H9 (cell line): ENCODE data around the gene CNRIP1. TPM values are rescaled to one million over a fixed set of nuclear protein-coding genes. Genes with fewer than 3 reads are reported as not detected.
"Not testable (repeated sequence)": the region's sequence is repeated elsewhere in the genome, so short reads cannot be mapped to it uniquely, and the experiment has no call there.

Source experiments
- DNase-seq: peaks from one replicate; pipeline ENCODE4 v3.0.0-alpha.2; 2017
- H2AFZ ChIP-seq: one replicate; pipeline ENCODE4 v1.6.1; 2013; ENCODE audit warnings: mild to moderate bottlenecking, low read length, control low read depth, moderate library complexity
- H2AK5ac ChIP-seq: 2 replicates; pipeline ENCODE4 v1.6.1; 2013; ENCODE audit warnings: low read length, control low read depth, mixed read lengths; ENCODE audit not compliant: insufficient read length
- H2BK120ac ChIP-seq: one replicate; pipeline ENCODE4 v1.6.1; 2013; ENCODE audit warnings: low read depth, mild to moderate bottlenecking, low read length, control low read depth, inconsistent platforms; ENCODE audit not compliant: poor library complexity, severe bottlenecking
- H2BK12ac ChIP-seq: 2 replicates; pipeline ENCODE4 v1.6.1; 2013; ENCODE audit warnings: low read length, control low read depth, mixed read lengths, low read depth; ENCODE audit not compliant: insufficient read length
- H2BK15ac ChIP-seq: 2 replicates; pipeline ENCODE4 v1.6.1; 2013; ENCODE audit warnings: low read depth, low read length, control low read depth
- H2BK20ac ChIP-seq: one replicate; pipeline ENCODE4 v1.6.1; 2013; ENCODE audit warnings: low read depth, mild to moderate bottlenecking, low read length, control low read depth, inconsistent platforms; ENCODE audit not compliant: poor library complexity, severe bottlenecking
- H2BK5ac ChIP-seq: 2 replicates; pipeline ENCODE4 v1.6.1; 2013; ENCODE audit warnings: low read length, control low read depth, mixed read lengths; ENCODE audit not compliant: insufficient read length
- H3K14ac ChIP-seq: 2 replicates; pipeline ENCODE4 v1.6.1; 2013; ENCODE audit warnings: low read length, control low read depth; ENCODE audit not compliant: insufficient read depth
- H3K18ac ChIP-seq: 2 replicates; pipeline ENCODE4 v1.6.1; 2013; ENCODE audit warnings: low read depth, mild to moderate bottlenecking, mixed read lengths, low read length, control low read depth; ENCODE audit not compliant: insufficient read length
- H3K23ac ChIP-seq: 2 replicates; pipeline ENCODE4 v1.6.1; 2013; ENCODE audit warnings: low read length, control low read depth, mixed read lengths, low read depth; ENCODE audit not compliant: insufficient read length
- H3K23me2 ChIP-seq: 2 replicates; pipeline ENCODE4 v1.6.1; 2013; ENCODE audit warnings: low read depth, mild to moderate bottlenecking, mixed read lengths, low read length, control low read depth; ENCODE audit not compliant: insufficient read length, poor library complexity, severe bottlenecking
- H3K27ac ChIP-seq: 2 replicates; pipeline ENCODE4 v1.5.1; 2013; ENCODE audit warnings: low read length, control low read depth, mixed read lengths, low read depth; ENCODE audit not compliant: insufficient read length
- H3K27me3 ChIP-seq: 2 replicates; pipeline ENCODE4 v1.6.1; 2013; ENCODE audit warnings: low read length, control low read depth, inconsistent platforms; ENCODE audit not compliant: insufficient read depth
- H3K4ac ChIP-seq: 2 replicates; pipeline ENCODE4 v1.6.1; 2013; ENCODE audit warnings: low read depth, mild to moderate bottlenecking, control low read depth, inconsistent platforms, low read length, moderate library complexity
- H3K4me1 ChIP-seq: 2 replicates; pipeline ENCODE4 v1.6.1; 2013; ENCODE audit warnings: low read length, control low read depth, inconsistent platforms; ENCODE audit not compliant: insufficient read depth
- H3K4me2 ChIP-seq: 2 replicates; pipeline ENCODE4 v1.6.1; 2013; ENCODE audit warnings: low read length, control low read depth, mixed read lengths; ENCODE audit not compliant: insufficient read length, insufficient read depth
- H3K56ac ChIP-seq: 2 replicates; pipeline ENCODE4 v1.6.1; 2013; ENCODE audit warnings: low read depth, mild to moderate bottlenecking, mixed read lengths, low read length, control low read depth; ENCODE audit not compliant: insufficient read length
- H3K79me1 ChIP-seq: 2 replicates; pipeline ENCODE4 v1.6.1; 2013; ENCODE audit warnings: low read depth, mild to moderate bottlenecking, moderate library complexity, low read length, control low read depth, inconsistent platforms; ENCODE audit not compliant: insufficient read depth, poor library complexity, severe bottlenecking
- H3K79me2 ChIP-seq: 2 replicates; pipeline ENCODE4 v1.6.1; 2013; ENCODE audit warnings: low read length, control low read depth, inconsistent platforms; ENCODE audit not compliant: insufficient read depth
- H3K9ac ChIP-seq: 2 replicates; pipeline ENCODE4 v1.6.1; 2013; ENCODE audit warnings: low read length, control low read depth, mixed read lengths; ENCODE audit not compliant: insufficient read length; ENCODE audit errors: extremely low read depth
- H3K9me3 ChIP-seq: one replicate; pipeline ENCODE4 v1.6.1; 2013; ENCODE audit warnings: low read depth, low read length, inconsistent platforms; ENCODE audit not compliant: control insufficient read depth
- H3T11ph ChIP-seq: one replicate; pipeline ENCODE4 v1.6.1; 2013; ENCODE audit warnings: mild to moderate bottlenecking, low read length, control low read depth, inconsistent platforms
- H4K20me1 ChIP-seq: one replicate; pipeline ENCODE4 v1.6.1; 2013; ENCODE audit not compliant: control insufficient read depth, insufficient read length, insufficient read depth
- H4K5ac ChIP-seq: 2 replicates; pipeline ENCODE4 v1.6.1; 2013; ENCODE audit warnings: low read depth, mild to moderate bottlenecking, mixed read lengths, low read length, control low read depth; ENCODE audit not compliant: insufficient read length
- H4K8ac ChIP-seq: replicated peaks from 2 replicates; pipeline ENCODE4 v1.6.1; 2013; ENCODE audit warnings: low read length, control low read depth, mixed read lengths, low read depth; ENCODE audit not compliant: insufficient read length
- H4K91ac ChIP-seq: 2 replicates; pipeline ENCODE4 v1.6.1; 2013; ENCODE audit warnings: low read depth, mild to moderate bottlenecking, moderate library complexity, mixed read lengths, low read length, control low read depth; ENCODE audit not compliant: insufficient read length
- H3K27ac Mint-ChIP-seq, 3 experiments: 2 replicates in 2 of 3; 3 replicates in 1 of 3; pipeline ENCODE4 v1.8.0; 2020 to 2021; ENCODE audit warnings: mixed read lengths in 3 of 3, mild to moderate bottlenecking in 1 of 3, moderate library complexity in 1 of 3
- H3K27me3 Mint-ChIP-seq: 2 replicates; pipeline ENCODE4 v1.8.0; 2021; ENCODE audit warnings: low read depth, mild to moderate bottlenecking, moderate library complexity, mixed read lengths
- H3K36me3 Mint-ChIP-seq, 3 experiments: 2 replicates in 2 of 3; 3 replicates in 1 of 3; pipeline ENCODE4 v1.8.0; 2020 to 2021; ENCODE audit warnings: low read depth in 3 of 3, mixed read lengths in 3 of 3; ENCODE audit not compliant: insufficient read depth in 1 of 3
- H3K4me1 Mint-ChIP-seq, 2 experiments: 2 replicates each; pipeline ENCODE4 v1.8.0; 2020; ENCODE audit warnings: mixed read lengths in 2 of 2
- H3K4me3 Mint-ChIP-seq, 2 experiments: 2 replicates in 1 of 2; 3 replicates in 1 of 2; pipeline ENCODE4 v1.8.0; 2020 to 2021; ENCODE audit warnings: mild to moderate bottlenecking in 2 of 2, mixed read lengths in 2 of 2, moderate library complexity in 1 of 2
- H3K9me3 Mint-ChIP-seq, 2 experiments: 2 replicates in 1 of 2; 3 replicates in 1 of 2; pipeline ENCODE4 v1.8.0; 2020; ENCODE audit warnings: mild to moderate bottlenecking in 2 of 2, mixed read lengths in 2 of 2, moderate library complexity in 1 of 2
- WGBS: extraction: QIAGEN DNeasy Blood & Tissue Kit; methylation state at CpG from one replicate; pipeline ENCODE4 v1.1.7; 2013; ENCODE audit warnings: missing lambda C conversion rate, low lambda C conversion rate, mixed read lengths; ENCODE audit not compliant: insufficient read length; ENCODE audit errors: extremely low coverage; 5-methylcytosine and 5-hydroxymethylcytosine counted together
- total RNA-seq: library from RNA; stranded (reverse); gene quantifications from 2 replicates; pipeline ENCODE4 v1.2.1, GENCODE V29; 2021
- TF ChIP-seq, protein P1 (sequence below): fragments of 200-600 bp; sonication (generic); conservative IDR thresholded peaks from 3 replicates; pipeline ENCODE4 v1.8.0; 2021; ENCODE audit warnings: antibody characterized with exemption, mild to moderate bottlenecking

CNRIP1 gene
- total RNA-seq, 1 experiment from 2014 or later: 0.70 TPM

DNA sequence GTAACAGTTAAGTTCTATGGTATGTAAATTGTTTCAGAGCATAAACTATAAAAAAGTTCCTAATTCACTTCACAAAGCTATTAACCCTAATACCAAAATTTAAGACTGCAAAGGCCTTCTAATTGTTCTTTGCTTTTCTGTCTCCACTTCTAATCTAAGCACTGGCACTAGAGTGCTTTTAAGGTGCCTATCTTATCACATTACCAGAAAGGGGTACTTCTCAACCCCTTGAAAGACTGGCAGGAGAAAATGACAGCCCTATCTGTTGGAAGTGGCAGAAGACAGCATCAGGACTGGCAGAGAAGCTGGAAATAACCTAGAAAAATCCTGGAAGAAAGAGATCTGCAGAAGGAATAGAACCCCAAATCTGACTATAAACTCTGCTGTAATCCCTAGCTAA is 10.3 kb downstream of the CNRIP1 start:
- Mint-ChIP-seq H3K27ac (no peak overlapping the region), H3K4me3 (no peak overlapping the region), H3K36me3 (no peaks in the 10 kb centered on the region), H3K9me3 (no peaks in the 10 kb centered on the region), H3K27me3 (peaks cover 8% of the 10 kb centered on the region), H3K4me1 (no peaks in the 10 kb centered on the region)
- Histone ChIP-seq H3K23ac (no peak overlapping the region), H3K4me2 (no peak overlapping the region), H2AFZ (no peak overlapping the region), H3K18ac (no peak overlapping the region), H3T11ph (no peak overlapping the region), H2BK15ac (no peak overlapping the region), H3K56ac (no peak overlapping the region), H3K27ac (no peak overlapping the region), H2BK5ac (no peak overlapping the region), H3K9me3 (no peaks in the 10 kb centered on the region), H4K91ac (no peak overlapping the region), H3K27me3 (no peaks in the 10 kb centered on the region), H3K79me1 (no peaks in the 10 kb centered on the region), H2BK20ac (no peak overlapping the region), H3K4ac (no peak overlapping the region), H3K79me2 (no peaks in the 10 kb centered on the region), H4K5ac (no peak overlapping the region), H3K14ac (no peak overlapping the region), H2BK120ac (no peak overlapping the region), H3K23me2 (no peaks in the 10 kb centered on the region), H3K4me1 (no peaks in the 10 kb centered on the region), H2AK5ac (no peak overlapping the region), H2BK12ac (no peak overlapping the region), H4K8ac (no peak overlapping the region), H3K9ac (no peak overlapping the region), H4K20me1 (no peaks in the 10 kb centered on the region)
- TF ChIP-seq, protein P1, sequence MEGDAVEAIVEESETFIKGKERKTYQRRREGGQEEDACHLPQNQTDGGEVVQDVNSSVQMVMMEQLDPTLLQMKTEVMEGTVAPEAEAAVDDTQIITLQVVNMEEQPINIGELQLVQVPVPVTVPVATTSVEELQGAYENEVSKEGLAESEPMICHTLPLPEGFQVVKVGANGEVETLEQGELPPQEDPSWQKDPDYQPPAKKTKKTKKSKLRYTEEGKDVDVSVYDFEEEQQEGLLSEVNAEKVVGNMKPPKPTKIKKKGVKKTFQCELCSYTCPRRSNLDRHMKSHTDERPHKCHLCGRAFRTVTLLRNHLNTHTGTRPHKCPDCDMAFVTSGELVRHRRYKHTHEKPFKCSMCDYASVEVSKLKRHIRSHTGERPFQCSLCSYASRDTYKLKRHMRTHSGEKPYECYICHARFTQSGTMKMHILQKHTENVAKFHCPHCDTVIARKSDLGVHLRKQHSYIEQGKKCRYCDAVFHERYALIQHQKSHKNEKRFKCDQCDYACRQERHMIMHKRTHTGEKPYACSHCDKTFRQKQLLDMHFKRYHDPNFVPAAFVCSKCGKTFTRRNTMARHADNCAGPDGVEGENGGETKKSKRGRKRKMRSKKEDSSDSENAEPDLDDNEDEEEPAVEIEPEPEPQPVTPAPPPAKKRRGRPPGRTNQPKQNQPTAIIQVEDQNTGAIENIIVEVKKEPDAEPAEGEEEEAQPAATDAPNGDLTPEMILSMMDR: no peak
- no peak for DNase-seq

DNA sequence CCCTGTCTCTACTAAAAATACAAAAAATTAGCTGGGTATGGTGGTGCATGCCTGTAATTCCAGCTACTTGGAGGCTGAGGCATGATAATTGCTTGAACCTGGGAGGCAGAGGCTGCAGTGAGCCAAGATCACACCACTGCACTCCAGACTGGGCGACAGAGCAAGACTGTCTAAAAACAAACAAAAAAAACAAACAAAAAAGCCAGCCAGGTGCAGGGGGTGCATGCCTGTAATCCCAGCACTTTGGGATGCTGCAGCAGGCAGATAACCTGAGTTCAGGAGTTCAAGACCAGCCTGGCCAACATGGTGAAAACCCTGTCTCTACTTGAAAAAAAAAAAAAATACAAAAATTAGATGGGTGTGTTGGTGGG is 15.9 kb downstream of the CNRIP1 start:
- H2BK12ac ChIP-seq, H3K4me2 ChIP-seq, H3K27ac ChIP-seq, H4K91ac ChIP-seq, H4K20me1 ChIP-seq, H3K9me3 ChIP-seq, H3K4me1 Mint-ChIP-seq, H3K14ac ChIP-seq, H3K9ac ChIP-seq, H2AK5ac ChIP-seq, H2AFZ ChIP-seq, H3K36me3 Mint-ChIP-seq, H3K18ac ChIP-seq, H4K5ac ChIP-seq, H2BK15ac ChIP-seq, H2BK5ac ChIP-seq, H3K79me1 ChIP-seq, H3K27ac Mint-ChIP-seq, H2BK120ac ChIP-seq, H4K8ac ChIP-seq, H3K4me1 ChIP-seq, H3K23me2 ChIP-seq, H3K9me3 Mint-ChIP-seq, H3K23ac ChIP-seq, H3K27me3 ChIP-seq, H3K56ac ChIP-seq, H3K4me3 Mint-ChIP-seq, H3K4ac ChIP-seq, H2BK20ac ChIP-seq, H3K79me2 ChIP-seq, H3K27me3 Mint-ChIP-seq, H3T11ph ChIP-seq, DNase-seq: not testable (repeated sequence)
- WGBS: no CpG with 5 or more reads among the region's 1 CpG
